HepG2 (cell line): Measurements from ENCODE around the gene ODAD4. TPM values are rescaled to one million over a fixed set of nuclear protein-coding genes. Genes with fewer than 3 reads are reported as not detected.

ENCODE experiments used
- ATAC-seq: fragments of 200-7000 bp; cut with Tn5 transposase; 3 replicates; pipeline ENCODE4 v1.9.1; 2020; ENCODE audit warnings: mild to moderate bottlenecking, moderate library complexity
- BruUV-seq: library from RNA; stranded (reverse); fragments of 400-500 nt; replicated peaks from 2 replicates; lab custom pipeline; 2021; lab: Mats Ljungman, UMichigan
- CTCF ChIA-PET: fragments of 300-600 bp; formaldehyde crosslinking; extraction: SDS; loops from one replicate; lab custom pipeline; 2021; ENCODE audit warnings: low total read pairs, inconsistent platforms, low intra/inter-chr PET ratio; lab: Yijun Ruan, JAX
- POLR2A ChIA-PET: fragments of 350-600 bp; sonication (Branson Sonifier 250); formaldehyde crosslinking; loops from one replicate; lab custom pipeline; 2020; ENCODE audit warnings: antibody characterized with exemption, inconsistent platforms; lab: Yijun Ruan, JAX
- DNase-seq: peaks from one replicate; pipeline ENCODE4 v3.0.0-alpha.2; 2015; ENCODE audit warnings: low spot score
- FAIRE-seq: peaks from 3 replicates; lab custom pipeline; 2011; peaks lifted over from hg19 to GRCh38; lab: Jason Lieb, UNC
- H2AFZ ChIP-seq: one replicate; pipeline ENCODE4 v1.6.1; 2011; ENCODE audit warnings: low read length, inconsistent platforms
- H3K27ac ChIP-seq: fragments of 300-600 bp; 3 replicates; pipeline ENCODE4 v1.8.0; 2011; ENCODE audit warnings: mixed run types, mild to moderate bottlenecking, mixed read lengths, low read length, inconsistent platforms; ENCODE audit not compliant: insufficient read depth; ENCODE audit errors: extremely low read length
- H3K27me3 ChIP-seq, 2 experiments: fragments of 200-600 bp in 1 of 2; 2 replicates in 1 of 2; 3 replicates in 1 of 2; pipeline versions ENCODE4 v1.6.0 to v1.8.0; 2011; ENCODE audit warnings: low read length in 2 of 2, mild to moderate bottlenecking in 2 of 2, moderate library complexity in 2 of 2, inconsistent platforms in 1 of 2; ENCODE audit not compliant: insufficient read depth in 2 of 2, control insufficient read depth in 1 of 2
- H3K36me3 ChIP-seq, 2 experiments: fragments of 200-600 bp in 1 of 2; replicated peaks in 1 of 2; 2 replicates in 1 of 2; 3 replicates in 1 of 2; pipeline versions ENCODE4 v1.5.1 to v1.8.0; 2011; ENCODE audit warnings: low read length in 2 of 2, inconsistent platforms in 1 of 2; ENCODE audit not compliant: insufficient read depth in 2 of 2, control insufficient read depth in 1 of 2
- H3K4me1 ChIP-seq: 2 replicates; pipeline ENCODE4 v1.5.1; 2012; ENCODE audit warnings: low read length, inconsistent platforms; ENCODE audit not compliant: insufficient read depth
- H3K4me2 ChIP-seq: 2 replicates; pipeline ENCODE4 v1.6.0; 2011; ENCODE audit warnings: low read depth, low read length, inconsistent platforms
- H3K4me3 ChIP-seq, 3 experiments: fragments of 200-600 bp in 1 of 3; sonication (generic), shearing (Covaris generic) in 1 of 3; replicated peaks in 1 of 3; 2 replicates each; pipeline ENCODE4 v1.5.1; 2011 to 2016; ENCODE audit warnings: low read length in 3 of 3, inconsistent platforms in 2 of 3, low read depth in 2 of 3, mild to moderate bottlenecking in 2 of 3, control low read depth in 1 of 3, mixed read lengths in 1 of 3; ENCODE audit not compliant: insufficient read depth in 1 of 3
- H3K79me2 ChIP-seq: one replicate; pipeline ENCODE4 v1.6.1; 2011; ENCODE audit warnings: low read length, inconsistent platforms; ENCODE audit not compliant: insufficient read depth
- H3K9ac ChIP-seq: 2 replicates; pipeline ENCODE4 v1.6.0; 2011; ENCODE audit warnings: mild to moderate bottlenecking, low read depth, low read length, inconsistent platforms; ENCODE audit not compliant: insufficient read depth
- H3K9me3 ChIP-seq: 2 replicates; pipeline ENCODE4 v1.5.1; 2012; ENCODE audit warnings: mild to moderate bottlenecking, low read length
- H4K20me1 ChIP-seq: 2 replicates; pipeline ENCODE4 v1.6.0; 2011; ENCODE audit warnings: inconsistent platforms, mild to moderate bottlenecking, low read length, moderate library complexity; ENCODE audit not compliant: insufficient read depth
- AGO2 ChIP-seq: fragments of 200-400 bp; formaldehyde crosslinking; optimal IDR thresholded peaks from 2 replicates; pipeline ENCODE3; 2017; ENCODE audit warnings: mild to moderate bottlenecking, low read depth, low read length, moderate library complexity
- ATAD3A ChIP-seq: sonication (generic); formaldehyde crosslinking; IDR thresholded peaks from 2 replicates; pipeline ENCODE4 v1.4.0; 2020; ENCODE audit warnings: missing genetic modification reagents
- CBFB ChIP-seq: sonication (generic); formaldehyde crosslinking; IDR thresholded peaks from 2 replicates; pipeline ENCODE4 v1.4.0; 2020; ENCODE audit warnings: missing genetic modification reagents
- IKZF5 ChIP-seq: IDR thresholded peaks from 2 replicates; pipeline ENCODE4 v1.6.1; 2018; ENCODE audit warnings: missing genetic modification reagents, mild to moderate bottlenecking, missing compliant biosample characterization
- MAFK ChIP-seq, 2 experiments: IDR thresholded peaks in 1 of 2; conservative IDR thresholded peaks in 1 of 2; 2 replicates each; pipeline ENCODE4 v1.6.1; 2011; ENCODE audit warnings: improper control_type of control experiment in 2 of 2, low read length in 2 of 2
- PHF8 ChIP-seq: sonication (generic); formaldehyde crosslinking; IDR thresholded peaks from 2 replicates; pipeline ENCODE4 v1.5.0; 2020; ENCODE audit warnings: missing genetic modification reagents
- TFE3 ChIP-seq: IDR thresholded peaks from 2 replicates; pipeline ENCODE4 v1.6.1; 2016
- TRIM24 ChIP-seq: sonication (generic); formaldehyde crosslinking; IDR thresholded peaks from 2 replicates; pipeline ENCODE4 v1.8.0; 2022; ENCODE audit warnings: mild to moderate bottlenecking, missing genetic modification reagents
- ZKSCAN1 ChIP-seq: fragments of 150-350 bp; IDR thresholded peaks from 2 replicates; pipeline ENCODE4 v1.6.1; 2014; ENCODE audit warnings: low read length
- ZNF232 ChIP-seq: sonication (generic); formaldehyde crosslinking; IDR thresholded peaks from 2 replicates; pipeline ENCODE4 v1.4.0; 2020; ENCODE audit warnings: missing genetic modification reagents, borderline replicate concordance
- ZNF552 ChIP-seq: sonication (generic); formaldehyde crosslinking; IDR thresholded peaks from 2 replicates; pipeline ENCODE4 v1.9.0; 2022; ENCODE audit warnings: missing genetic modification reagents, mild to moderate bottlenecking, borderline replicate concordance
- ZNF687 ChIP-seq: sonication (generic); formaldehyde crosslinking; IDR thresholded peaks from 2 replicates; pipeline ENCODE4 v1.5.1; 2020; ENCODE audit warnings: mild to moderate bottlenecking, missing genetic modification reagents, moderate library complexity
- ZSCAN12 ChIP-seq: sonication (generic); formaldehyde crosslinking; IDR thresholded peaks from 2 replicates; pipeline ENCODE4 v1.9.0; 2021; ENCODE audit warnings: mild to moderate bottlenecking, missing genetic modification reagents
- WGBS: methylation state at CpG from one replicate; pipeline ENCODE4 v1.1.6; 2017; ENCODE audit warnings: low lambda C conversion rate; 5-methylcytosine and 5-hydroxymethylcytosine counted together
- in situ Hi-C: cut with HindIII; loops from 2 replicates; pipeline ENCODE4 v1.10.0; 2017; ENCODE audit warnings: low pct_unique_long_range_greater_than_20kb; ENCODE audit not compliant: extremely low pct_ligation_motif_present
- intact Hi-C: fragments of 100-400 bp; cut with micrococcal nuclease; formaldehyde crosslinking; loops from one replicate; pipeline ENCODE4 v1.10.0; 2022; ENCODE audit not compliant: unreplicated experiment
- polyA plus RNA-seq, 8 experiments: library from polyadenylated mRNA; depleted of rRNA in 3 of 8; stranded (reverse) in 7 of 8; unstranded in 1 of 8; fragments of >200 nt; fragmentation: Illumina TruSeq in 4 of 8; extraction: Trizol in 4 of 8; gene quantifications; 2 replicates each; pipeline versions ENCODE4 v1.2.1 to v1.2.3, GENCODE V29; 2011 to 2016; ENCODE audit warnings: low read depth in 4 of 8, missing spikeins in 1 of 8, mixed read lengths in 1 of 8; ENCODE audit not compliant: insufficient read depth in 1 of 8
- total RNA-seq, 5 experiments: library from RNA; depleted of rRNA; stranded (reverse); fragments of >200 nt; fragmentation: Illumina TruSeq; extraction: Trizol; gene quantifications; 2 replicates each; pipeline ENCODE4 v1.2.3, GENCODE V29; 2016; ENCODE audit warnings: low read depth in 1 of 5

Gene ODAD4
- total and polyA plus RNA-seq, 2 of the 13 experiments (the other 11 are each of a cell fraction or from before 2014, with no cell fraction given) = 0.48 to 0.53 TPM

- TF ChIP-seq MAFK (conservative IDR thresholded peaks at IDR 0.05 in 1 of 2, IDR thresholded peaks at IDR 0.05 in 1 of 2; ENCODE audit: low read length in 2 of 2) = 0 out of 4 replicates have a peak, but pooled peaks of 1 of the 2 experiments have one; percentile 3
- no peak for TF ChIP-seq ZKSCAN1
- TF ChIP-seq ZNF232 (CRISPR knock-in tag) = 0 out of 2 replicates have a peak, but pooled peaks have one; percentile 21
These were observed 12.6 kb upstream of the ODAD4 start (continued) for GRCh38 chr17:41917679-41918313.

- Histone ChIP-seq H2AFZ (peak within 1 kb of the TSS; percentile 45), H3K27ac (peak within 1 kb of the TSS; percentile 81), H3K4me2 (peak within 1 kb of the TSS; percentile 98), H3K4me1 (peaks cover 71% of the 10 kb centered on the region), H3K36me3 (peaks cover 1 to 8% of the 10 kb centered on the region in 2 experiments; a peak in 3 of 5 replicates), H3K79me2 (peaks cover 49% of the 10 kb centered on the region), H4K20me1 (peaks cover 35% of the 10 kb centered on the region), H3K4me3 (peak within 1 kb of the TSS; percentile 96 to 98 (median 97)), H3K9me3 (no peaks in the 10 kb centered on the region), H3K9ac (peak within 1 kb of the TSS; percentile 91), H3K27me3 (no peaks in the 10 kb centered on the region; a peak in 1 of 5 replicates)
- ChIA-PET POLR2A (interaction anchor here (0.7 to 4.3 kb wide), 18 partner anchors 10 to 229 kb away, joined by 3 to 72 read pairs (median 8); partner anchors contain the start of genes CNP, DNAJC7, EIF1 and FKBP10), CTCF (interaction anchor here (0.8 kb wide), 1 partner anchor 41 kb away, joined by 3 read pairs; no protein-coding TSS in a partner anchor)
- 3% methylated on average over 26 of the region's 80 CpGs for WGBS
- intact Hi-C loops = loop anchor here (5.0 kb wide), 1 partner anchor 39 kb away; no protein-coding TSS in a partner anchor
- in situ Hi-C loops = no loop called here
- ATAC-seq = peak; percentile 93
- BruUV-seq = TSS peak; percentile 70
- peak; percentile 79 for FAIRE-seq
- peak; percentile 97 for DNase-seq
- no peak for TF ChIP-seq ATAD3A
- peak; percentile 16; the same call in 1 of the 2 replicates for TF ChIP-seq CBFB
- peak; percentile 14; the same call in 1 of the 2 replicates for TF ChIP-seq TFE3 (CRISPR knock-in tag)
- TF ChIP-seq AGO2 = peak; percentile 83
- 0 out of 2 replicates have a peak, but pooled peaks have one; percentile 12 for TF ChIP-seq ZNF552
- TF ChIP-seq ZSCAN12 (CRISPR knock-in tag) = no peak
- 0 out of 2 replicates have a peak, but pooled peaks have one; percentile 33 for TF ChIP-seq TRIM24 (CRISPR knock-in tag)
- peak; percentile 66 for TF ChIP-seq ZNF687 (CRISPR knock-in tag)
- TF ChIP-seq PHF8 (CRISPR knock-in tag) = peak; percentile 68
- 0 out of 2 replicates have a peak, but pooled peaks have one; percentile 25 for TF ChIP-seq IKZF5
These were observed 11.9 kb upstream of the ODAD4 start, which contains the start of gene ACLY for GRCh38 chr17:41918314-41919164. TSS of gene ACLY (minus strand) at chr17:41918951. CDS start at chr17:41913873, 5,078 bp downstream.
